K562 (cell line): ENCODE data around the gene OBSCN. TPM values are rescaled to one million over a fixed set of nuclear protein-coding genes. Genes with fewer than 3 reads are reported as not detected.

Source experiments
- BHLHE40 ChIP-seq: IDR thresholded peaks from 2 replicates; pipeline ENCODE4 v1.6.1; 2011; ENCODE audit warnings: low read length, improper control_type of control experiment
- E2F5 ChIP-seq: sonication (generic); formaldehyde crosslinking; IDR thresholded peaks from 2 replicates; pipeline ENCODE4 v1.8.0; 2022; ENCODE audit warnings: mild to moderate bottlenecking, missing genetic modification reagents
- HIVEP1 ChIP-seq: fragments of 250-450 bp; sonication (Bioruptor Pico); IDR thresholded peaks from 2 replicates; pipeline ENCODE4 v1.4.0; 2020; ENCODE audit warnings: mild to moderate bottlenecking
- MCM3 ChIP-seq: fragments of 450-650 bp; IDR thresholded peaks from 2 replicates; pipeline ENCODE4 v1.6.1; 2016
- PML ChIP-seq: IDR thresholded peaks from 2 replicates; pipeline ENCODE4 v1.6.1; 2012; ENCODE audit warnings: low read length, inconsistent platforms
- ZFPM2 ChIP-seq: fragments of 250-450 bp; sonication (Bioruptor Pico); IDR thresholded peaks from 2 replicates; pipeline ENCODE4 v1.5.1; 2022; ENCODE audit warnings: mild to moderate bottlenecking
- ZNF133 ChIP-seq: fragments of 250-450 bp; sonication (Bioruptor Pico); IDR thresholded peaks from 2 replicates; pipeline ENCODE4 v1.4.0; 2020; ENCODE audit warnings: mild to moderate bottlenecking
- ZNF24 ChIP-seq: fragments of 450-650 bp; IDR thresholded peaks from 2 replicates; pipeline ENCODE4 v1.6.1; 2016
- ZNF280B ChIP-seq: fragments of 250-450 bp; sonication (Bioruptor Pico); IDR thresholded peaks from 2 replicates; pipeline ENCODE4 v1.5.1; 2021; ENCODE audit warnings: mild to moderate bottlenecking
- polyA plus RNA-seq, 8 experiments: library from polyadenylated mRNA; depleted of rRNA in 4 of 8; stranded (reverse) in 5 of 8; unstranded in 3 of 8; fragments of >200 nt; fragmentation: Nextera tagmentation in 2 of 8; fragmentation: Illumina TruSeq in 1 of 8; extraction: Ambion mirVana in 2 of 8; extraction: Trizol in 1 of 8; gene quantifications; 2 replicates each; pipeline versions ENCODE4 v1.2.1 to v1.2.3, GENCODE V29; 2011 to 2014; ENCODE audit warnings: inconsistent platforms in 1 of 8, missing spikeins in 1 of 8
- total RNA-seq, 7 experiments: library from RNA; depleted of rRNA in 6 of 7; stranded (reverse); fragments of >200 nt in 6 of 7; fragmentation: Illumina TruSeq in 2 of 7; extraction: Trizol in 2 of 7; gene quantifications; 2 replicates each; pipeline versions ENCODE4 v1.2.1 to v1.2.3, GENCODE V29; 2011 to 2021; ENCODE audit warnings: low replicate concordance in 1 of 7
- TF ChIP-seq, protein P1 (sequence below), 2 experiments: fragments of 450-650 bp; formaldehyde crosslinking in 1 of 2; IDR thresholded peaks; 2 replicates each; pipeline versions ENCODE4 v1.4.0 to v1.6.1; 2014 to 2020; ENCODE audit warnings: mild to moderate bottlenecking in 2 of 2, borderline replicate concordance in 1 of 2, low read depth in 1 of 2

The OBSCN gene
- total and polyA plus RNA-seq, 9 of the 15 experiments (the other 6 are each of a cell fraction or from before 2014, with no cell fraction given) = 0.18 to 19.7 (median 3.6) TPM

- TF ChIP-seq, protein P1, sequence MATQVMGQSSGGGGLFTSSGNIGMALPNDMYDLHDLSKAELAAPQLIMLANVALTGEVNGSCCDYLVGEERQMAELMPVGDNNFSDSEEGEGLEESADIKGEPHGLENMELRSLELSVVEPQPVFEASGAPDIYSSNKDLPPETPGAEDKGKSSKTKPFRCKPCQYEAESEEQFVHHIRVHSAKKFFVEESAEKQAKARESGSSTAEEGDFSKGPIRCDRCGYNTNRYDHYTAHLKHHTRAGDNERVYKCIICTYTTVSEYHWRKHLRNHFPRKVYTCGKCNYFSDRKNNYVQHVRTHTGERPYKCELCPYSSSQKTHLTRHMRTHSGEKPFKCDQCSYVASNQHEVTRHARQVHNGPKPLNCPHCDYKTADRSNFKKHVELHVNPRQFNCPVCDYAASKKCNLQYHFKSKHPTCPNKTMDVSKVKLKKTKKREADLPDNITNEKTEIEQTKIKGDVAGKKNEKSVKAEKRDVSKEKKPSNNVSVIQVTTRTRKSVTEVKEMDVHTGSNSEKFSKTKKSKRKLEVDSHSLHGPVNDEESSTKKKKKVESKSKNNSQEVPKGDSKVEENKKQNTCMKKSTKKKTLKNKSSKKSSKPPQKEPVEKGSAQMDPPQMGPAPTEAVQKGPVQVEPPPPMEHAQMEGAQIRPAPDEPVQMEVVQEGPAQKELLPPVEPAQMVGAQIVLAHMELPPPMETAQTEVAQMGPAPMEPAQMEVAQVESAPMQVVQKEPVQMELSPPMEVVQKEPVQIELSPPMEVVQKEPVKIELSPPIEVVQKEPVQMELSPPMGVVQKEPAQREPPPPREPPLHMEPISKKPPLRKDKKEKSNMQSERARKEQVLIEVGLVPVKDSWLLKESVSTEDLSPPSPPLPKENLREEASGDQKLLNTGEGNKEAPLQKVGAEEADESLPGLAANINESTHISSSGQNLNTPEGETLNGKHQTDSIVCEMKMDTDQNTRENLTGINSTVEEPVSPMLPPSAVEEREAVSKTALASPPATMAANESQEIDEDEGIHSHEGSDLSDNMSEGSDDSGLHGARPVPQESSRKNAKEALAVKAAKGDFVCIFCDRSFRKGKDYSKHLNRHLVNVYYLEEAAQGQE (IDR thresholded peaks at IDR 0.05; ENCODE audit: borderline replicate concordance) = no peak
- TF ChIP-seq, protein P1 (CRISPR knock-in tag; IDR thresholded peaks at IDR 0.05; ENCODE audit: low read depth) = no peak
- TF ChIP-seq BHLHE40 (no peak), ZNF133 (CRISPR knock-in tag) (no peak), ZFPM2 (CRISPR knock-in tag) (no peak), ZNF280B (CRISPR knock-in tag) (no peak), ZNF24 (no peak), HIVEP1 (CRISPR knock-in tag) (no peak), E2F5 (no peak), MCM3 (no peak), PML (no peak)
Observed at GRCh38 chr1:228332797-228333738, 125.2 kb downstream of the OBSCN start (continued).
